Calu3 (cell line): Measurements from ENCODE around the gene FRAS1. TPM values are rescaled to one million over a fixed set of nuclear protein-coding genes. Genes with fewer than 3 reads are reported as not detected.

Experiments used
- BruUV-seq: library from RNA; stranded (reverse); fragments of 400-500 nt; replicated peaks from 2 replicates; lab custom pipeline; 2021; lab: Mats Ljungman, UMichigan
- CTCF ChIA-PET: fragments of 300-600 bp; sonication (Branson Sonifier 250); formaldehyde crosslinking; loops from one replicate; lab custom pipeline; 2022; ENCODE audit warnings: antibody characterized with exemption; lab: Charles Lee
- DNase-seq: peaks from one replicate; pipeline ENCODE4 v3.0.0; 2022
- H3K27ac Mint-ChIP-seq: one replicate; pipeline ENCODE4 v1.8.0; 2022; ENCODE audit warnings: mixed read lengths; ENCODE audit not compliant: unreplicated experiment
- H3K27me3 Mint-ChIP-seq: one replicate; pipeline ENCODE4 v1.8.0; 2022; ENCODE audit warnings: mixed read lengths; ENCODE audit not compliant: unreplicated experiment
- H3K36me3 Mint-ChIP-seq: one replicate; pipeline ENCODE4 v1.8.0; 2022; ENCODE audit warnings: mild to moderate bottlenecking, moderate library complexity, mixed read lengths; ENCODE audit not compliant: insufficient read depth, unreplicated experiment
- H3K4me1 Mint-ChIP-seq: one replicate; pipeline ENCODE4 v1.8.0; 2022; ENCODE audit warnings: mild to moderate bottlenecking, low read depth, mixed read lengths; ENCODE audit not compliant: unreplicated experiment
- H3K4me3 Mint-ChIP-seq: one replicate; pipeline ENCODE4 v1.8.0; 2022; ENCODE audit warnings: mild to moderate bottlenecking, low read depth, moderate library complexity, mixed read lengths; ENCODE audit not compliant: unreplicated experiment
- H3K9me3 Mint-ChIP-seq: one replicate; pipeline ENCODE4 v1.8.0; 2022; ENCODE audit warnings: low read depth, mixed read lengths; ENCODE audit not compliant: unreplicated experiment
- intact Hi-C: fragments of 100-400 bp; cut with micrococcal nuclease; formaldehyde crosslinking; loops from one replicate; pipeline ENCODE4 v1.10.0; 2022; ENCODE audit not compliant: unreplicated experiment
- total RNA-seq: library from RNA; stranded (reverse); gene quantifications from 2 replicates; pipeline ENCODE4 v1.2.3, GENCODE V29; 2022
- TF ChIP-seq, protein P1 (sequence below): fragments of 200-600 bp; IDR thresholded peaks from one replicate; pipeline ENCODE4 v1.8.0; 2022; ENCODE audit warnings: antibody characterized with exemption; ENCODE audit not compliant: unreplicated experiment

The FRAS1 gene
- total RNA-seq, 1 experiment from 2014 or later, result 29.4 TPM

DNA sequence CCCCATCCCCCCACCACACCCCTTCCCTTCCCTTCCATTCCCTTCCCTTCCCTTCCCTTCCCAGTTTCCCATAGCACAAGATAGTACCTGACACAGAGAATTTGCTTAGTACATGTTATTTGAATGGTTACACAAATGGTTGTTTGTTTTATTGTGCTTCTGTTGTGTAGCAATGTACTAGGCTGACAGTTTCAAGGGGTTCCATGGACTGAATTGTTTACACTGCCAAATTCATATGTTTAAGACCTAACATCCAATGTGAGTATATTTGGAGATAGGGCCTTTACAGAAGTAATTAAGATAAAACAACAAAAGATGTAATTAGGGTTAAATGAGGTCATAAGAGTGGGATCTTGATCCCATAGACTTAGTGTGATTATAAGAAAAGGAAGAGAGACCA is 133.5 kb downstream of the FRAS1 start:
- H3K27ac Mint-ChIP-seq, result no peak overlapping the region

DNA sequence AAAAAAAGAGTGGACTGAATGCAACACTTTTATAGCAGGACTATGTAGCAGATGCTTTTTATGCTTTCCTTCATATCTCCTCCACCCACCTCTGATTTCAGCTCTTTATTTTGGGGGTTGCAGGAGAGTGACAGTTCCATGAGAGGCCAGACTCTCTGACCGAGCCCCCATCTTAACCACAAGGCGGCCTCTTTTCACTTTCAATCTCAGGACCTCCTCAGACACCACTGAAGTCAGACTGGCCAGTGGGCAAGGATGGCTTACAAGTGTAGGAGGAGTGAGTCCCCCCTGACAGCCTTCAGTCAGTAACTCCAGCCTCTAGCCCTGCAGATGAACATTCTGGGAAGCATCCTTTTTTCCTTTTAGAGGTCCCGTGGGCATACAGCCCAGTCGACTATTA is 140.8 kb downstream of the FRAS1 start:
- H3K36me3 Mint-ChIP-seq, result no peaks in the 10 kb centered on the region
- no TSS peak for BruUV-seq

More for the DNA sequence above, 133.5 kb downstream of the FRAS1 start:
- DNase-seq, result no peak
- TF ChIP-seq, protein P1, sequence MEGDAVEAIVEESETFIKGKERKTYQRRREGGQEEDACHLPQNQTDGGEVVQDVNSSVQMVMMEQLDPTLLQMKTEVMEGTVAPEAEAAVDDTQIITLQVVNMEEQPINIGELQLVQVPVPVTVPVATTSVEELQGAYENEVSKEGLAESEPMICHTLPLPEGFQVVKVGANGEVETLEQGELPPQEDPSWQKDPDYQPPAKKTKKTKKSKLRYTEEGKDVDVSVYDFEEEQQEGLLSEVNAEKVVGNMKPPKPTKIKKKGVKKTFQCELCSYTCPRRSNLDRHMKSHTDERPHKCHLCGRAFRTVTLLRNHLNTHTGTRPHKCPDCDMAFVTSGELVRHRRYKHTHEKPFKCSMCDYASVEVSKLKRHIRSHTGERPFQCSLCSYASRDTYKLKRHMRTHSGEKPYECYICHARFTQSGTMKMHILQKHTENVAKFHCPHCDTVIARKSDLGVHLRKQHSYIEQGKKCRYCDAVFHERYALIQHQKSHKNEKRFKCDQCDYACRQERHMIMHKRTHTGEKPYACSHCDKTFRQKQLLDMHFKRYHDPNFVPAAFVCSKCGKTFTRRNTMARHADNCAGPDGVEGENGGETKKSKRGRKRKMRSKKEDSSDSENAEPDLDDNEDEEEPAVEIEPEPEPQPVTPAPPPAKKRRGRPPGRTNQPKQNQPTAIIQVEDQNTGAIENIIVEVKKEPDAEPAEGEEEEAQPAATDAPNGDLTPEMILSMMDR, result no peak
- Mint-ChIP-seq H3K27me3 (no peaks in the 10 kb centered on the region), H3K36me3 (no peaks in the 10 kb centered on the region), H3K4me3 (no peak overlapping the region), H3K9me3 (peaks cover 5% of the 10 kb centered on the region), H3K4me1 (peaks cover 8% of the 10 kb centered on the region)
- BruUV-seq, result no TSS peak
- intact Hi-C loops, result no loop called here
- CTCF ChIA-PET, result no interaction called here

DNA sequence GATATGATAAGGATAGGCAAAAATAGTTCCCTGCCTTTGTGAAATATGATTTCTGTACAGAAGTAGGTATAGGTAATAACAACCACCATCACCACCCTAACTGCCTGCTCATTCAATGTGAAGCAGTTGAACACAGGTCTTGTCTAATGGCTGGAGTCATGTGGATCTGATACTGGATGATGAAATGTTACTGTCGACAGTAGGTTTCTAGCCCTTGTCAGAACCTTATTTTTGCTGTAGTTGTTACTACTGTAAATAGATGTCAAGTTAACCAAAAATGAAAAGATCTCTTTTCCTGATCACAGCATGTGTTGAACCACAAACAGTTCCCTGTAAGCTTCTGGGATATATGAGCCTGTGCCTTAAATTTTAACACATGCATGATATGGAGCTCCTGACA is 142.9 kb downstream of the FRAS1 start:
- no peak for DNase-seq
- no TSS peak for BruUV-seq
- H3K4me3 Mint-ChIP-seq, result no peak overlapping the region
- H3K27me3 Mint-ChIP-seq, result no peaks in the 10 kb centered on the region
- intact Hi-C loops, result no loop called here
- TF ChIP-seq, protein P1, result no peak
- H3K4me1 Mint-ChIP-seq, result no peaks in the 10 kb centered on the region
- no peaks in the 10 kb centered on the region for H3K36me3 Mint-ChIP-seq
- no peak overlapping the region for H3K27ac Mint-ChIP-seq
- no peaks in the 10 kb centered on the region for H3K9me3 Mint-ChIP-seq
- CTCF ChIA-PET, result no interaction called here

More for the DNA sequence above, 140.8 kb downstream of the FRAS1 start:
- intact Hi-C loops, result no loop called here
- no peaks in the 10 kb centered on the region for H3K27me3 Mint-ChIP-seq
- DNase-seq, result no peak
- H3K4me3 Mint-ChIP-seq, result no peak overlapping the region
- TF ChIP-seq, protein P1, result no peak
- no peaks in the 10 kb centered on the region for H3K9me3 Mint-ChIP-seq
- no peak overlapping the region for H3K27ac Mint-ChIP-seq
- CTCF ChIA-PET, result interaction anchor here (1.1 kb wide), 1 partner anchor 12 kb away, joined by 3 read pairs; no protein-coding TSS in a partner anchor
- peaks cover 3% of the 10 kb centered on the region for H3K4me1 Mint-ChIP-seq

DNA sequence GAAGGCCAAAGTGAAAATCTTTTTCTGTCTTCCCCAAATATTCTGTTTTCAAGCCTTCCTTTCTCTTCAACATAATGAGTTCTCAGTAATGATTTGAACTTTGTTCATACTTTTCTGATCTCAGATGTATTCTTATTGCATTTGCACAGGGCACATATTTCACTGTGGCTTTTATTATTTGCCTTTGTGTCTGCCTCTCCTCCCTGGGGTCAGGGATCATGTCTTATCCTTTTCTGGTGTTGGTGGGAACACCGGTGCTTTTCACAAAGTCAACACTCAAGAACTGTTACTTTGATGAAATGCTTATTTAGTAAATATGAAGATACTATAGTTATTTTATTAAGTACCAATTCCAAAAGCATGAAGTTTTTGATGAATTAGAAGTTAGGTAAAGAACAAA is 143.8 kb downstream of the FRAS1 start:
- TF ChIP-seq, protein P1, result no peak
- H3K27me3 Mint-ChIP-seq, result no peaks in the 10 kb centered on the region
- no peak for DNase-seq
- no peak overlapping the region for H3K27ac Mint-ChIP-seq
- H3K9me3 Mint-ChIP-seq, result no peaks in the 10 kb centered on the region
- no peaks in the 10 kb centered on the region for H3K4me1 Mint-ChIP-seq
- no TSS peak for BruUV-seq
- no peak overlapping the region for H3K4me3 Mint-ChIP-seq
- intact Hi-C loops, result no loop called here
- CTCF ChIA-PET, result no interaction called here
- H3K36me3 Mint-ChIP-seq, result no peaks in the 10 kb centered on the region
